TTC549 (cell line): ENCODE results near the gene GHITM.
A peak's percentile ranks its signal among the peaks of the same experiment; 100 is the strongest.
"Not testable (repeated sequence)": the region's sequence is repeated elsewhere in the genome, so short reads cannot be mapped to it uniquely, and the experiment has no call there.

Source experiments
- FAIRE-seq: peaks from 2 replicates; lab custom pipeline; 2012; peaks lifted over from hg19 to GRCh38; lab: Jason Lieb, UNC

Gene GHITM

GRCh38 chr10:84139126-84140035, at the start of gene GHITM:
GHITM (plus strand) TSS chr10:84139509; CDS start chr10:84141501, 1,992 bp downstream.
- FAIRE-seq = peak; percentile 93

- FAIRE-seq = no peak
These were observed 43.4 kb upstream of the GHITM start for GRCh38 chr10:84095811-84096497.

- FAIRE-seq = no peak
These were observed 41.4 kb upstream of the GHITM start for GRCh38 chr10:84097787-84098353.

- FAIRE-seq = no peak
These were observed 40.6 kb upstream of the GHITM start for GRCh38 chr10:84098667-84099066.

- FAIRE-seq = no peak
These were observed 38.3 kb upstream of the GHITM start for GRCh38 chr10:84101042-84101441.

GRCh38 chr10:84108797-84109196, 30.5 kb upstream of the GHITM start:
- FAIRE-seq = no peak

GRCh38 chr10:84109772-84110171, 29.5 kb upstream of the GHITM start:
- not testable (repeated sequence) for FAIRE-seq

- not testable (repeated sequence) for FAIRE-seq
These were observed 25.8 kb upstream of the GHITM start for GRCh38 chr10:84113468-84113867.

- no peak for FAIRE-seq
These were observed 25.1 kb upstream of the GHITM start for GRCh38 chr10:84114088-84114667.

GRCh38 chr10:84117204-84117603, 22.1 kb upstream of the GHITM start:
- FAIRE-seq = not testable (repeated sequence)

- FAIRE-seq = no peak
These were observed 21.5 kb upstream of the GHITM start for GRCh38 chr10:84117686-84118394.

- no peak for FAIRE-seq
These were observed 20.8 kb upstream of the GHITM start for GRCh38 chr10:84118395-84119006.

- no peak for FAIRE-seq
These were observed 15.9 kb upstream of the GHITM start for GRCh38 chr10:84123362-84123761.

- FAIRE-seq = not testable (repeated sequence)
These were observed 13.2 kb upstream of the GHITM start for GRCh38 chr10:84125910-84126784.

GRCh38 chr10:84126785-84127167, 12.5 kb upstream of the GHITM start:
- no peak for FAIRE-seq

- no peak for FAIRE-seq
These were observed 3.5 kb upstream of the GHITM start for GRCh38 chr10:84135836-84136235.

- no peak for FAIRE-seq
These were observed 1.5 kb upstream of the GHITM start for GRCh38 chr10:84137811-84138210.

GRCh38 chr10:84138478-84139125, 707 bp upstream of the GHITM start:
- FAIRE-seq = no peak

GRCh38 chr10:84140036-84140379, 699 bp downstream of the GHITM start:
- FAIRE-seq = no peak

GRCh38 chr10:84147347-84147746, 8.0 kb downstream of the GHITM start:
- no peak for FAIRE-seq
